Activated CD4-positive, alpha-beta memory T cell treated with anti-CD3 and anti-CD28 coated beads for 36 hours (primary cell): ENCODE results near the gene NUDT14. TPM values are rescaled to one million over a fixed set of nuclear protein-coding genes. Genes with fewer than 3 reads are reported as not detected.
A peak's percentile ranks its signal among the peaks of the same experiment; 100 is the strongest.

Source experiments
- CTCF ChIA-PET: fragments of 350-600 bp; sonication (Branson Sonifier 250); formaldehyde crosslinking; loops from one replicate; lab custom pipeline; 2021; ENCODE audit warnings: antibody characterized with exemption, inconsistent platforms; lab: Charles Lee
- POLR2A ChIA-PET: fragments of 350-600 bp; sonication (Branson Sonifier 250); formaldehyde crosslinking; loops from one replicate; lab custom pipeline; 2021; ENCODE audit warnings: antibody characterized with exemption; lab: Charles Lee
- DNase-seq: peaks from one replicate; pipeline ENCODE4 v3.0.0-alpha.2; 2020
- H3K27ac Mint-ChIP-seq: one replicate; pipeline ENCODE4 v1.8.0; 2021; ENCODE audit warnings: mixed read lengths
- H3K27me3 Mint-ChIP-seq: one replicate; pipeline ENCODE4 v1.8.0; 2021; ENCODE audit warnings: mixed read lengths
- H3K36me3 Mint-ChIP-seq: one replicate; pipeline ENCODE4 v1.8.0; 2021; ENCODE audit warnings: mixed read lengths
- H3K4me1 Mint-ChIP-seq: one replicate; pipeline ENCODE4 v1.8.0; 2021; ENCODE audit warnings: low read depth, mixed read lengths
- H3K4me3 Mint-ChIP-seq: one replicate; pipeline ENCODE4 v1.8.0; 2021; ENCODE audit warnings: mild to moderate bottlenecking, mixed read lengths
- H3K9me3 Mint-ChIP-seq: one replicate; pipeline ENCODE4 v1.8.0; 2021; ENCODE audit warnings: mixed read lengths
- intact Hi-C: fragments of 100-400 bp; cut with micrococcal nuclease; formaldehyde crosslinking; loops from one replicate; pipeline ENCODE4 v1.15.1; 2023
- total RNA-seq, 2 experiments: library from RNA; stranded (reverse); gene quantifications; one replicate each; pipeline ENCODE4 v1.2.3, GENCODE V29; 2021

Gene NUDT14
- total RNA-seq, 2 experiments from 2014 or later: 14.7 to 14.8 TPM

GRCh38 chr14:105193916-105194782 is 13.0 kb upstream of the NUDT14 start:
- Mint-ChIP-seq H3K36me3 (no peaks in the 10 kb centered on the region), H3K9me3 (no peaks in the 10 kb centered on the region), H3K4me3 (no peak overlapping the region), H3K27me3 (peaks cover 32% of the 10 kb centered on the region), H3K27ac (no peak overlapping the region), H3K4me1 (peaks cover 20% of the 10 kb centered on the region)
- ChIA-PET POLR2A (no interaction called here), CTCF (interaction anchor here (1.0 to 2.4 kb wide), 8 partner anchors 10 to 158 kb away, joined by 3 to 11 read pairs (median 4); no protein-coding TSS in a partner anchor)
- DNase-seq: peak; percentile 70
- intact Hi-C loops: no loop called here

- POLR2A ChIA-PET: no interaction called here
- no peak overlapping the region for H3K4me3 Mint-ChIP-seq
Observed at GRCh38 chr14:105192866-105193731, 12.0 kb upstream of the NUDT14 start.

GRCh38 chr14:105187935-105188524 is 6.9 kb upstream of the NUDT14 start:
- peak; percentile 53 for DNase-seq
- Mint-ChIP-seq H3K4me1 (peaks cover under 1% of the 10 kb centered on the region), H3K9me3 (peaks cover 7% of the 10 kb centered on the region), H3K27me3 (peaks cover 8% of the 10 kb centered on the region), H3K4me3 (no peak overlapping the region), H3K27ac (no peak overlapping the region), H3K36me3 (peaks cover 3% of the 10 kb centered on the region)
- ChIA-PET POLR2A (no interaction called here), CTCF (interaction anchor here (0.7 kb wide), 1 partner anchor 98 kb away, joined by 4 read pairs; no protein-coding TSS in a partner anchor)
- intact Hi-C loops: loop anchor here (1.0 kb wide), 1 partner anchor 98 kb away; no protein-coding TSS in a partner anchor

More at GRCh38 chr14:105192866-105193731, 12.0 kb upstream of the NUDT14 start:
- intact Hi-C loops: no loop called here
- H3K4me1 Mint-ChIP-seq: peaks cover 20% of the 10 kb centered on the region
- H3K36me3 Mint-ChIP-seq: peaks cover 3% of the 10 kb centered on the region
- CTCF ChIA-PET: interaction anchor here (1.2 to 2.4 kb wide), 5 partner anchors 11 to 159 kb away, joined by 3 to 11 read pairs (median 4); no protein-coding TSS in a partner anchor
- H3K27me3 Mint-ChIP-seq: peaks cover 28% of the 10 kb centered on the region
- DNase-seq: peak; percentile 51
- no peak overlapping the region for H3K27ac Mint-ChIP-seq
- H3K9me3 Mint-ChIP-seq: peaks cover 4% of the 10 kb centered on the region

GRCh38 chr14:105187116-105187515 is 6.0 kb upstream of the NUDT14 start:
- DNase-seq: no peak
- ChIA-PET POLR2A (no interaction called here), CTCF (no interaction called here)
- peaks cover 7% of the 10 kb centered on the region for H3K9me3 Mint-ChIP-seq
- no peak overlapping the region for H3K4me3 Mint-ChIP-seq
- H3K27ac Mint-ChIP-seq: no peak overlapping the region
- H3K36me3 Mint-ChIP-seq: peaks cover 3% of the 10 kb centered on the region
- H3K27me3 Mint-ChIP-seq: peaks cover 8% of the 10 kb centered on the region
- intact Hi-C loops: no loop called here
- peaks cover 3% of the 10 kb centered on the region for H3K4me1 Mint-ChIP-seq

- Mint-ChIP-seq H3K9me3 (peaks cover 7% of the 10 kb centered on the region), H3K4me1 (peaks cover 3% of the 10 kb centered on the region), H3K4me3 (no peak overlapping the region), H3K36me3 (peaks cover 3% of the 10 kb centered on the region), H3K27ac (no peak overlapping the region), H3K27me3 (peaks cover 4% of the 10 kb centered on the region)
- intact Hi-C loops: no loop called here
- no peak for DNase-seq
- ChIA-PET CTCF (no interaction called here), POLR2A (no interaction called here)
Observed at GRCh38 chr14:105185973-105186372, 4.9 kb upstream of the NUDT14 start.

- Mint-ChIP-seq H3K27me3 (peaks cover 4% of the 10 kb centered on the region), H3K4me1 (peaks cover 7% of the 10 kb centered on the region), H3K36me3 (peaks cover 3% of the 10 kb centered on the region), H3K9me3 (peaks cover 7% of the 10 kb centered on the region), H3K4me3 (no peak overlapping the region), H3K27ac (no peak overlapping the region)
- ChIA-PET POLR2A (no interaction called here), CTCF (no interaction called here)
- intact Hi-C loops: no loop called here
- no peak for DNase-seq
Observed at GRCh38 chr14:105185001-105185400, 3.9 kb upstream of the NUDT14 start.

- Mint-ChIP-seq H3K9me3 (peaks cover 7% of the 10 kb centered on the region), H3K36me3 (peaks cover 3% of the 10 kb centered on the region), H3K4me3 (no peak overlapping the region), H3K4me1 (peaks cover 7% of the 10 kb centered on the region), H3K27me3 (peaks cover 4% of the 10 kb centered on the region), H3K27ac (no peak overlapping the region)
- ChIA-PET CTCF (interaction anchor here (0.8 kb wide), 1 partner anchor 10 kb away, joined by 3 read pairs; no protein-coding TSS in a partner anchor), POLR2A (no interaction called here)
- intact Hi-C loops: no loop called here
- DNase-seq: no peak
Observed at GRCh38 chr14:105184461-105184860, 3.3 kb upstream of the NUDT14 start.

- Mint-ChIP-seq H3K4me3 (peak overlapping the region; percentile 38), H3K4me1 (peaks cover 7% of the 10 kb centered on the region), H3K27ac (no peak overlapping the region), H3K27me3 (no peaks in the 10 kb centered on the region), H3K9me3 (no peaks in the 10 kb centered on the region), H3K36me3 (no peaks in the 10 kb centered on the region)
- ChIA-PET POLR2A (interaction anchor here (1.1 kb wide), 1 partner anchor 10 kb away, joined by 4 read pairs; no protein-coding TSS in a partner anchor), CTCF (interaction anchor here (0.6 to 3.1 kb wide), 7 partner anchors 13 to 631 kb away, joined by 3 to 13 read pairs (median 3); partner anchors contain the start of gene JAG2)
- intact Hi-C loops: no loop called here
- DNase-seq: no peak
Observed at GRCh38 chr14:105182296-105183020, 1.3 kb upstream of the NUDT14 start.

- ChIA-PET CTCF (interaction anchor here (0.7 to 3.1 kb wide), 8 partner anchors 8 to 299 kb away, joined by 3 to 13 read pairs (median 4); partner anchors contain the start of gene JAG2), POLR2A (interaction anchor here (1.1 kb wide), 1 partner anchor 9 kb away, joined by 4 read pairs; no protein-coding TSS in a partner anchor)
Observed at GRCh38 chr14:105181549-105182295, 610 bp upstream of the NUDT14 start.

GRCh38 chr14:105179191-105179590 is 1.9 kb downstream of the NUDT14 start:
- Mint-ChIP-seq H3K9me3 (no peaks in the 10 kb centered on the region), H3K36me3 (no peaks in the 10 kb centered on the region), H3K27ac (no peak overlapping the region), H3K4me1 (peaks cover 20% of the 10 kb centered on the region), H3K4me3 (no peak overlapping the region), H3K27me3 (no peaks in the 10 kb centered on the region)
- no peak for DNase-seq
- POLR2A ChIA-PET: no interaction called here
- intact Hi-C loops: no loop called here
- CTCF ChIA-PET: no interaction called here

More at GRCh38 chr14:105181549-105182295, 610 bp upstream of the NUDT14 start:
- Mint-ChIP-seq H3K27me3 (no peaks in the 10 kb centered on the region), H3K36me3 (no peaks in the 10 kb centered on the region), H3K27ac (no peak overlapping the region), H3K4me1 (peaks cover 7% of the 10 kb centered on the region), H3K9me3 (no peaks in the 10 kb centered on the region), H3K4me3 (peak overlapping the region; percentile 38)
- no peak for DNase-seq
- intact Hi-C loops: no loop called here
